Transverse colon (tissue), 3 donors: ENCODE data around the gene RPL14.

Experiments used
- CTCF ChIP-seq, 5 experiments: fragments of 200-600 bp in 3 of 5; fragments of 450-650 bp in 2 of 5; sonication (generic) in 3 of 5; IDR thresholded peaks; 1 replicate in 2 of 5; 2 replicates in 3 of 5; pipeline ENCODE4 v1.5.1; 2016 to 2017; ENCODE audit warnings: antibody characterized with exemption in 5 of 5, inconsistent platforms in 3 of 5, mild to moderate bottlenecking in 2 of 5, moderate library complexity in 1 of 5
- EP300 ChIP-seq: sonication (generic); formaldehyde crosslinking; IDR thresholded peaks from one replicate; pipeline ENCODE4 v1.6.1; 2017; ENCODE audit warnings: antibody characterized with exemption, low read depth
- POLR2A ChIP-seq: fragments of 450-650 bp; IDR thresholded peaks from one replicate; pipeline ENCODE4 v1.6.1; 2016; ENCODE audit warnings: antibody characterized with exemption, mild to moderate bottlenecking, moderate library complexity

GRCh38 chr3:40505599-40506462, 48.7 kb downstream of the RPL14 start, which contains the start of gene ZNF620:
- TF ChIP-seq CTCF (IDR thresholded peaks at IDR 0.05) (peak in 3 of 5 experiments; percentile 15 to 35 (median 29)), POLR2A (peak; percentile 66), EP300 (no peak)
